GM18867 (cell line): ENCODE results near the gene PICALM.

Source experiments
- ATAC-seq: cut with Tn5 transposase; IDR thresholded peaks from one replicate; pipeline ENCODE4 v1.9.1; 2021; ENCODE audit warnings: mild to moderate bottlenecking, moderate library complexity; ENCODE audit not compliant: unreplicated experiment

The PICALM gene

DNA sequence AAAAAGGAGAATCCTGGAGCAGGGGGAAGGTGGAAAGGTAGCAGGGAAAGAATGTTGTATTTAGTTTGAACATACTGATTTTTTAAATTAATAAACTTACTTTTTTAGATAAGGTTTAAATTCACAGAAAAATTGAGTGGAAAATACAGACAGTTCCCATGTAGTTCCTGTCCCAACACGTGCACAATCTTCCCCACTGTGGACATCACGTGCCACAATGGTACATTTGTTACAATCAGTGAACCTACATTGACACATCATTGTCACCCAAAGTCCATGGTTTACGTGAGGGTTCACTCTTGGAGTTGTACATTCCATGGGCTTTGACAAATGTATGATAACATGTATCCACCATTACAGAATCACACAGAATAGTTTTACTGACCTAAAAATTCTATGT, 10.5 kb upstream of the PICALM start:
- no peak for ATAC-seq

DNA sequence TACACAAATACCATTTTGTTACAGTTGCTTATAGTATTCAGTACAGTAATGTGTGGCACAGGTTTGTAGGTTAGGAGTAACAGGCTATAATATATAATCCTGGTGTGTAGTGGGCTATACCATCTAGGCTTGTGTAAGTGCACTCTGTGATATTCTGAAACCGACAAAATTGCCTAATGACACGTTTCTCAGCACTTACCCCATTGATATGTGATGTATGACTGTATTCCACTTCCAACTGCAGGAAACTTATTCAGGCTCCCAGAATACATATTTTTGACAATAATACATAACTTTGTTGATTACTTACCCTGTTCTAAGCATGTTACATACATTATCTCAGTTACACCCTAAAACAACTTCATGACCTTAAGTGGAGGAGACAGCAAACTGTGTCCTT, 5.1 kb upstream of the PICALM start:
- ATAC-seq, result no peak

DNA sequence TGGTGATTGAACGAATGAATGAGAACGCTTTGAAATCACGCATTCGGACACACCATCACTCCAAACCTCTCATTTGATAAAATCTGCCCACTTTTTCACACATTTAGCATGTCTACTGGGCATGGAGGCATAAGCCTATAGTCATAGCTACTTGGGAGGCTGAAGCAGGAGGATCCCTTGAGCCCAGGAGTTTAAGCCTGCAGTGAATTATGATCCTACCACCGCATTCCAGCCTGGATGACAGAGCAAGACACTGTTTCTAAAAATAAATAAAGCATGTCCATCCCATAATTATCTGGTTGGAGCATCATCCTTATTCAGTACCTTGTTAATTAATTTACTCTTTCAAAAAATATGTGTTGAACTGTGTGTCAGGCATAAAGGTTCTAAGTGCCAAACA, 3.3 kb upstream of the PICALM start:
- no peak for ATAC-seq

DNA sequence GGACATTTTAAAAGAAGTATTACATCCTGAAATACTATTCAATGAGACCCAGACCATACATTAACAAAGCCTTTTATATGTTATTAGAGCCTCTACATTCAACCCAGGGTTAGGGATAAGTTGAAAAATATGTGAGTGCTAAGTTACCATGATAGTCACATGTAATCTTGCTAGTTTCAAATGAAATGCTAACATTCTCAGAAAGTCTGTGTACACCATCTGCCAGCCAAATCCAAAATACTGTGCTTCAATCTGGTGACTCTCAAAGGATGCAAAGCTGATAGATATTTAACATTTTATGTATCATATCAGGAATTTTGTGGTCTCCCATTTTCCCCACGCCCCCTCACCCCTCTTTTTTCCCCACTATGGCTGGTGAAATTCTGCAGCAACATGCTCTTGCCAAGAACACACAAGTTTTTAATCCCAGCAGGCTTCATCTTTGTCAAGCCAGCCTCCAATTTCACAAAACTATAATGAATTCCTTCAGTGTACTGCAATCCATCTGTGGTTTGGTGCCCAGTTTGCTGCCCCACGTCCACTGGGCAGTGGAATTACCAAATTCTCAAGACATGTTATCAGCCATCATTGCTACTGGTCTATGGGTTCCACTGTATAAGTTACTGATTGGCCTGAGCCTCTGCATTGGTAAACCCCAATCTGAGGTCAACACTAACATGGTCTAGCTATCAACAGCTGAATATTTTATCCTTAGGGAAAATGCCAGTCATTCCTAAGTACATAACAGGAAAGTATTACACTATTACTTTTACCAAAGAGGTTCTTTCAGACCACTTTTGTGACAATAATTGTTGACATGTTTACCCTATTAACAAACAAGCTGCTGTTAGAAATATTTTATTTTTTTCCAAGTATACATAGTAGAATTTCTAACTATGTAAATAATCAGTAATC, 1.5 kb upstream of the PICALM start:
- no peak for ATAC-seq

DNA sequence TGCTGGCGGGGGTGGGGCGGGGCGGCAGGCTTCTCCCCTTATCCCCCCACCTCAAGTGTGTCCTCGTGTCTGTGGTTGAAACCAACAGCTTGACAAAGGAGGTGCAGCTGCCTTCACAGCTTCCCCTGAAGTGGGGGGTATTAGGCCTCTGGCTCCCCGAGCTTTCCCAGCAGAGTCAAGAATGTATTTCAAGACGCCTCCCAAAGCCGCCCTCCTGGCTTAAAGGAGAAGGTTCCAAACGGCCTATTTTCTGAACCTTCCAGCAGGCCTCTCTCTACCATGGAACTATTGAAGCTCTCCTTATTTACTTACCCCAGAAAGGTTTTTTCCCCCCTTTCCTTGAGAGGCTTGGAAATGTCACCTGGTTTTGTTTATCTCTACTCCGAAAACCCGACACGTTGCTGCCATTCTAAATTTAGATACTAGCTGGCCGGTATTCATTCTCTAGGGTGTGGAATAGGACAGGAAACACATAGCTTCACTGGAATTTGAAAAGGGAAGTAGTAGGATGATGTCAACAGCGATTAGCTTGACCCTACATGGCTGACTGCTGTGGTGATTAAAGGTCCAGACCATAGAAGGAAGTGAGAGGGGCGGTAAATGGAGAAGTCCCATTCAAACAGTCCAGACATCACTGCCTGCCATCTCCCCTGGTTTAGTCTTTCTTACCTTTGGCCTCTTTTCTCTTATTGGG, 671 bp upstream of the PICALM start:
- peak; percentile 19 for ATAC-seq

DNA sequence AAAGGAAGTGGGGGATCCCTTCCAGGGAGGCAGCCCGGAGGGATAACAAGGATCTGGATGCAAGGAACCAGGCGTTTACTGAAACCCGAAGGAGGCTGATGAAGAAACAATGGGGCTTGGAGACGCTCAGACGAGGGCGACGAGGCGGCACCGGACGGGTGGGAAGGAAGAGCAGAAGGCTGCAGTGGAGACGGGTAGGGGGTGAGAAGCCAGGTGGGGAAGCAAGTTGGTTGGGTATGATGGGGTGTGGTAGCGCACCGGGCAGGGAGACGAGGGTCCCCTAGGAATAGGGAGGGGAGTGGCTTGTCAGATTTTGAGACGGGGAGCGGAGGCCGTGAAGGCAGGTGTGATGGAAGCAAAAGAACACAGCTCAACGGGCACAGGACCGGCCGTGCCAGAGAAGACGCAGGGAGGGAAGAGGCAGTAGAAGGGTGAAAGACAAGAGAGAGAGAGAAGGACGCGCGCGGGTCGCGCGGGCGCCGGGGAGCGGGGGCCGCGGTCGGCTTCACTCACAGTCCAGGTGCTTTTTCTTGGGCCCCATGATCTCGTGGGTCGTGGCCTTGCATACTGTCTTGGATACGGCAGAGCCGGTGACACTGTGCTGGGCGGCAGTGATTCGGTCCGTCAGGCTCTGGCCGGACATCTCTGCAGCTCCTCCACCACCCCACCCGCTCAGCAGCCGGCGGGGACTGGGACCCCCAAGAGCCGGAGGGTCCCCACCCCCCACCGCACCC, 579 bp downstream of the PICALM start:
- peak; percentile 11 for ATAC-seq

DNA sequence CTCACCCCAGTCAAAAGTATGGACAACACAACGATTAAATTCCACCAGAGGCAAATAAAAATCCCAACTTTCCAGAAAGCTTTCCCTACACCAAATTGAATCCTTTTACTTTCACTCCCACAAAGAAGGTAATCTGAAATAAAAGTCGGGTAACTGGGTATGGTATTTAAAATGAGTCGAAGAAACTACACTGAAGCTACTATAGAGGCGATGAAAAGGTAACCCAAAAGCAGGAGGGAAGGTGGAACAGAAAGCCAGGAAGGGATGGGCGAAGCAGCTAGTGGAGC, 1.1 kb downstream of the PICALM start:
- no peak for ATAC-seq

DNA sequence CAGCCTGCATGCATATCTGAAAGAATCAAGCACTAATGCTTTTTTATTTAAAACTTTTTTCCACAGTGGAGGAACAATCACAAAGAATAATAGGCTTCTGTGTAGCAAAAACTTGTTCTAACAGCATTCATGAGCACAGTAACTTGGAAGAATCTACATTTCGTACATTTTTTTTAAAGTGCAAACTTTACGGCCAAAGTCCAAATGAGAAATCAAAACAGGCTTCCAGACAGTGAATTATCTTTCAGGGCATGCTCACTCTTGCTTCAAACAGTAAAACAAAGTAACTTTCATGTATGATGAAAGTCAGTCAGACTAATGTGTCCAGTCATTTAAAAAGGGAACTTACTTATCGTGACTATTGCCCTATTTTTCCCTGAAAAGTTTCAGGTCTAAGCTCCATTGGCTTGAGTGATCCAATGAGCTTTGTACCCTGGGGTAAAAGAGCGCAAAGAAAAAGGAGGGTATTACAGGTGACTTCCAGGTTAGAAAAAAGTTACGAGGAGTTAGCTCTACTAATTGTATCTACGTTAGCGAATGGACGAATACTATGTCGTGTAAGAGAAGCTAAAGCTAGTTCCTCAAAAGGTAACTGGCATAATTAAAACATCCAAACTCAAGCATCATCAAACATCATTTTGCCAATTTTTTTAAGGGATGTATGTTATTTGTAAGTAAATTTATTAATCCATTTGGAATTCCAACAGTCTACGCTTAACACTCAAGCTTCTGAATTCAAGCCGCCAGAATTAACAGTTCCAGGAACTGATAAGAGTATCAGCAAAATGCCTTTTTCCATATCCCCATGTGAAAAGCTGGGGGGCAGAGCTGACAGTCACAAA, 1.7 kb downstream of the PICALM start:
- ATAC-seq, result no peak

DNA sequence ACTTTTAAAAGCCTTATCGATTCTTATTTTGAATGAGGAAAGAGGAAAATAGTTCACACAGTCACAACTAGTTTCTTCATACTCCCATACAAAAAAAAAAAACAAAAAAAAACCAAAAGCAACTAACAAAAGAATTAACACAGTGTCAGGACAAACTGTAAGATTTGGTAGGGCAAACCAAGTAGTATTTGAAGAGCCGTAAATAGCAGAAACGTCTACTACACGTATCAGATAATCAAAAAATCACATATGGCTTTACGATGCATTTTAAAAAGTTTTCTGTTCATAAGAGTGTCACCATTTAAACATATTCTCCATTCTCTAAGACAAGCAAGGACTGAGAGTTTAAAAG, 2.3 kb downstream of the PICALM start:
- ATAC-seq, result no peak

DNA sequence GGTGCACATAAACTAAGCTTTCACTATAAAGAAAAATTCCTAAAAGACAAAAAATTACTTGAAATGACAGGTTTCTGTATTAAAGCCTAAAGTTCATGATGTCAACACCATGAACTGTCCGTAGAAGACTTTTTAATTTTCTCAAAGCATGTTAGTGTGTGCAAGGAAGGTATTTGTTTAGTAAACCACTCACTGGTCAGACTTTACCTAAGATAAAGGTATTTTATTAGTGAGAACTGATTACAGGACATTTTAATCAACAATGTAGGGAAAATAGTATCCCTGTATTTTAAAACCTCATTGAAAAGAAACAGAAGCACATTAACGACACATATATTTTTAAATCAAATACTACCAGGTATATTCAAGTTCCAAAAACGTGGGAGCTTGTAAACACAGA, 2.9 kb downstream of the PICALM start:
- ATAC-seq, result no peak

DNA sequence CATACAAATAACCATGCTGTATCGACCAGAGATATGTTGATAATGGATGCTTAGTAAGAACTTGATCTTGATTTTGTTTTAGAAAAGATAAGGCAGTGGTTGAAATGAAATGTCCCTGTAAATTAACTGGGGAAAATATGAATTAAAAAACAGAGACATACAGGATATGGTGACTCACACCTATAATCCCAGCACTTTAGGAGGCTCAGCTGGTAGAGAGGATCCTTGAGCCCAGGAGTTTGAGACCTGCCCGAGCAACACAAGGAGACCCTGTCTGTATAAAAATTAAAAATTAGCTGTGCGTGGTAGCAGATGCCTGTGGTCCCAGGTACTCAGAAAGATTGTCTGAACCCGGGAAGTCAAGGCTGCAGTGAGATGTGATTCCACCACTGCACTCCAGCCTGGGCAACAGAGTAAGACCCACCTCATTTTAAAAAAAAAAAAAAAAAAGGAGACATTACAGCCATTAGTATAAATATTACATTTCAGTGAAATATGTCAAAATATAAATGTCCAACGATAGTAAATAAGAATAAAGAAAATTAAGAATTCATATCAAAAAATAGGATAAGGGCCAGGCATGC, 4.6 kb downstream of the PICALM start:
- no peak for ATAC-seq

DNA sequence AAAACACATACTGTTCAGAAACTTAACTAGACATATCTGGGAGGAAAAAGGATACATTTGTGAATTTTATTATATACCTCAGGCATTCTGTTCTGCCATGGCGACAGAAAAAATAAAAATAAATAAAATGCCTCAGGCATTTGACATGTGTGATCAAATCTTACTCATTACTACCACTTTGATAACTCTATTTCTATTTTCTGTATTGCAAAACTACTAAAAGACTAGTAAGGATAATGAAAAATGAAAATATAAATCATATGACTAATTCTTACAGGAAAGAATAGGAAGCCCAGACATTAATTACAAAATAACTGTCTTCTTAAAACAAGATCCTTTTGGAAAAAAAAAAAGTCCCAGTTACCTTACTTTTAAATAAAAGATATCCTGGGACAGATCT, 5.3 kb downstream of the PICALM start:
- no peak for ATAC-seq

DNA sequence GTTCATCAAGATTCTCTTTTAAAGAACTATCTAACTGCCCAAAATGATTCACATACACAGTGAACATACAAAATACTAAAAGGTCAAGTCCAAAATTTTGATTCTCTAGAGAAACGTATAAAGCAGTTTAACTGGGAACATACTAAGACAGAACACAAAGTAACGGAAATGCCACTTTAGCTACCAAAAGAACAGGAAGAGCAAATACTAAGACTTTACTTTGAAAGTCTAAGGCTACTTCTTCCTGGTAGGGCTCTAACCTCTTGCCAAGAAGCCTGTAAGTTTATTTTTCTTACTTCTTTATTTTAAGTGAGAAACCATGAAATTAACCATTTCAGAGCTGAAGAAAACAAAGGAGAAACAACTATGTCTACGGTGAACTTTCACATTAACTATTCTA, 6.2 kb downstream of the PICALM start:
- ATAC-seq, result no peak

DNA sequence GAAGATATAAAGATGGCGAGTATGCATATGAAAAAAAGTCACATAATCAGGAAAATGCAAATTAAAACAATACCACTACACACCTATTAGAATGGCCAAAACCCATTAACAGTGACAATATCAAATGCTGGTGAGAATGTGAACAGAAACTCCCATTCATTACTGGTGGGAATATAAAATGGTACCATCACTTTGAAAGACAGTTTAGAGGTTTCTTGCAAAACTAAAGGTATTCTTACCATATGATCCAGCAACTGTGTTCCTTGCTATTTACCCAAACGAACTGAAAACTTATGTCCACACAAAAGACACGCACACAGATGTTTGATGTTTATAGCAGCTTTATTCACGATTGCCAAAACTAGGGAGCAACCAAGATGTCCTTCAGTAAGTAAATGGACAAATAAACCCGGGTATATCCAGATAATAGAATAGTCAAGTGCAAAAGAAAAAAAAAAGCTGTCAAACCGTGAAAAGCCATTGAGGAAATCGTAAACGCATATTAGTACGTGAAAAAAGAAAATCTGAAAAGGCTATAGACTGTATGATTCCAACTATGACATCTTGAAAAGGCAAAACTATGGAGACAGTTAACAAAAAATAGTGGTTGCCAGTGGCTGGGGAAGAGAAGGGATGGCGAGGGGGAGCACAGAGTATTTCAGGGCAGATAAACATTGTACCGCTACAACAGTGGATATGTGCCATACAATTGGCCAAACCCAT, 7.2 kb downstream of the PICALM start:
- ATAC-seq, result no peak

DNA sequence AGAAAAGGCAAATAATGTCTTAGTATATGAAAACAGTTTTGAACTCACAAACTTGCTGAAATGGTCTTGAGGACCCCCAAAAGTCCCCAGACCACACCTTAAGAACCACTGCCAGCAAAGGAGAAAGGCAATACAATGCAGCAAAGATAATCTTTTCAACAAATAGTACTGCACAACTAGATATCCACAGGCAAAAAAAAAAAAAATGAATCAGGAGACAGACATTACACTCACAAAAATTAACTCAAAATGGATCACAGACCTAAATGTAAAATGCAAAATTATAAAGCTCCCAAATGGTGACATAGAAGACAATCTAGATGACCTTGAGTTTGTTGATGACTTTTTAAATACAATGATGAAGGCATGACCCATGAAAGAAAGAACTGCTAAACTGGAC, 8.3 kb downstream of the PICALM start:
- ATAC-seq, result no peak

DNA sequence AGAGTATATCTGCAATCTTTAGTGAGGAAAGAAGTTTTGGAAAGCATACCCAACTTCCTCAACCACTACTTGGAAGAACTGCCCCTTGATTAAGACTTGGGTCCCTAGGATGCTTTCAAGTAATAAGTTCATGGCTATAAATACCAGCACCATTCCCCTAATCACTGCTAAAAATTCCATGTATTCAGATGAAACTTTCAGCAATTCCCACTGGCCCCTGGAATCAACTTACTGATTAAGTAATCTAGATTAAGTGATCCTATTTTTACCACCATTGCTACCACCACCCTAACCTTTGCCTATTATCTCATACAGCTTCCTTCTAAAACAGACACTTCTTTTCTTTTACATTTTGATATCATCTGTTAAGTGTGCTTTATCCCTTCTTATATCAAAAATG, 10.5 kb downstream of the PICALM start:
- ATAC-seq, result no peak

DNA sequence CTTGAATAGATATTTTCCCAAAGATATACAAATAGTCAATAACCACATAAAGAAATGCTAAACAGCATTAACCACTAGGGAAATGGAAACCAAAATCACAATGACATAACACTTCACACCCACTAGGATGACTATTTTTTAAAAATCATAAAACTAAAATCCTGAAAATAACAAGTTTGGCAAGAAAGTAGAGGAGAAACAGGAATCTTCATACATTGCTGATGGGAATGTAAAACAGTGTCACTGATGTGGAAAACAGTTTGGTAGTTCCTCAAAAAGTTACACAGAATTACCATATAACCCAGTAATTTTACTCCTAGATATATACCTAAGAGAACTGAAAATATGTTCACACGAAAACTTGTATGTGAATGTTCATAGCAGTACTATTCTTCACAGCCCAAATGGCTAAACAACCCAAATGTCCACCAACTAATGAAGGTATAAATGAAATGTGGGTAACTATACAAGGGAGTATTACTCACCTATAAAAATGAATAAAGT, 12.5 kb downstream of the PICALM start:
- ATAC-seq, result peak; percentile 53

DNA sequence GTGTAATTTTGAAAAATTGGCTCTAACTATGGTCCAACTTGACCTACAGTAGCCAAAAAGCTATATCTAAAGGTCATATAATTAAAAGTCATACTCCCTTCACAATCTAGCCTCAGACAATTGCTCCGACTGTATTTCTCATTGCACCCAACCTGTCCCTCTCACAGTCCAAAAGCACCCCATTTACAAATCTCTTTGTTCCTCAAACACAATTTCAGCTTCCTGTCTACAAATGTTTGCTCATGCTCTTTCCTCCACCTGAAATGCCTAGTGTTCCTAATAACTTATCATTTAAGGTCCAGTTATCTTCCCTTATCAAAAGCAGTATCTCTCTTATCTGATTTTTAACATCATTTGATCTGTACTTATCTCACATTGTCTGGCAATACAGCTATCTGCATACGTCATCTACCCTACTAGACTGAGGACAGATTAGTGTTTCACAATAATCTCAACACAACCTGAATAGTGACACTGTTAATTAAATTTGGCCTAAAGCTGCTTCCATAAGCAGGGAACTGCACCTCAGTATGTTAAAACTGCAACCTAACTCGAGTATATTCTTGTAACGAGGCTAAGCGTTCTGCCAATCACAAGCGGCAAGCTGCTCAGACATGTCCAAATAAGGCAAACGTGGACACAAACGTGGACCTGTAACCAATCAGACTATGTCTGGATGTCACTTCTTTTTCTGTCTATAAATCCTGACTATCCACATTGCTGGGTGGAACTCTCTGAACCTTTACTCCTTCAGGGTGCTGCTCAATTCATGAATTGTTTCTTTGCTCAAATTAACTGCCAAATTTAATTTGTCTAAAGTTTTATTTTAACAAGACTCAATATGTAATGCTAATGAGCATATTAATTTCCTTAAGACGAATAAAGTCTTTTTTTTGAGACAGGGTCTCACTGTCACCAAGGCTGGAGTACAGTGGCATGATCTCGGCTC, 15.9 kb downstream of the PICALM start:
- no peak for ATAC-seq

DNA sequence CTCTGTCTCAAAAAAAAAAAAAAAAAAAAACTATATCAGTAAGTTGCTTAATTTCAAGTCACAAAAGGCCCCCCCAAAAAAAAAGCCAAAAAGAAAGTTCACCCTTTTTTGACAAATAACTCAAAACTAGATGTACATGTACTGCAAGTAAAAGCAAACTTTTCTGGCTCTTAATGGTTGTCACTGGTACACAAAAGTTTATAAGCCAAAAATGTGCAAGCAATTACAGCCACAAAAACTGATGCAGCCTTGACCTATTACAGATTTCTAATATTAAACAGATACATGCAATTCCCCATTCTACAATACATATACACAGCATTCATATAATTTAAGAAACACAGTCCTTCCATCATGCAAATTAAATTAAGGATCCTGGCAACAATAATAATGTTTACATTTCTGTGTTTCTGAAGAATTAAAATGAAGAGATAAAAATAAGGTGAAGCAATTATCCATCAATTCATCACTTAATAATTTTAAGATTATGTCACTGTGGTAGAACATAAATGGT, 18.6 kb downstream of the PICALM start:
- no peak for ATAC-seq
